GM19438 (cell line): ENCODE results near the gene NKX6-1.

Experiments used
- ATAC-seq: cut with Tn5 transposase; IDR thresholded peaks from one replicate; pipeline ENCODE4 v1.9.1; 2021; ENCODE audit warnings: low read depth; ENCODE audit not compliant: unreplicated experiment

NKX6-1 gene

DNA sequence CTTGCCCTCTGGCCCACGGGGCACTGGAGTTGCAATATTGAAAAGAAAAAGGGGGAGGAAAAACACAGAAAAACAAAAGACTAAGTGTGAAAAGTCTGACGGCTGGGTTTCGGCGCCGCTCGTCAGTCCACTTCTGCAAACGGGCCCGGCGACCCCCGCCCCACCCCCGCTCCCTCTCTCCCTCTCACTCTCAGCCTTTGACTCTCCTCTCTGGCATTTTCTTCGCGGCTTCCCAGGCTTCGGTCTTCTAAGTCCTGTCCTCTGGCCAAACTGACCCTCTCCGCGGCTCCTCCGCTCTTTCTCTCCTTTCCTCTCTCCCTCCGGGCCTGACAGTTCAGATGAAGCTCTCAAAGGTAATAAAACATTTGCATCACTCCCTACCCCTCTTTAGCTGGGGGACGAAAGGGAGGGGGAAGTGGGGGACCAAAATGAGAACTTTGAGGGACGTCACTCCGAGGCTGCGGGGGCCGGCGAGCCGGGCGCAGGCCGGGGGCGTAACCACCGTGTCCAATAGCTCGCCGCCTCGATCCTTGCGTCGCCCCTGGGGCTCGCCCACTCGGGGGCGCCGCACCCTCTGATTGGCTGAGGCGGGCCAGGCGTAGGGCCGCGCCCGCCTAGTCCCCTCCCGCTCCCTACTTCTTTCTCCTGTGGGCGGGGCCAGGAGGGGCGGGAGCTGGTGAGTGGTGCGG, at the start of gene NKX6-1:
TSS of gene NKX6-1 (minus strand) at position 358 of the 689 bp plus-strand sequence. CDS start 1,064 bp downstream, outside the sequence.
- ATAC-seq = no peak

DNA sequence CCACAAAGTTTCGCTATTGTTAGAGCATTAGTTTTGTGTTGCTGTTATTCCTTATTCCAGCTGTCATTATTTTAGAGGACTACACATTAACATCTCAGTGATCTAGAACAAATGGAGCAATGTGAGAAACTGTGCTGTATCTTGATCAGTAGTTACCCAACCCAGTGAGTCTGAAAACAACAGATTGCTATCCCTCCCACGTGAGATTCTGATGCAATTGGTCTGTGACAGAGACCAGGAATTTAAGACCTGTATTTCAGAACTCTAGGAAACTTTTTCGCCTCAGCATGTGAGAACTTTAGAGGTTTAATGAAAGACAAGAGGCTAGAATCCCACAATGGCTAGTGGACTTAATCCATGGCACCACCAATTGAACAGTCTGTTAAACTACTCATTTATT, 48.1 kb upstream of the NKX6-1 start:
- no peak for ATAC-seq

DNA sequence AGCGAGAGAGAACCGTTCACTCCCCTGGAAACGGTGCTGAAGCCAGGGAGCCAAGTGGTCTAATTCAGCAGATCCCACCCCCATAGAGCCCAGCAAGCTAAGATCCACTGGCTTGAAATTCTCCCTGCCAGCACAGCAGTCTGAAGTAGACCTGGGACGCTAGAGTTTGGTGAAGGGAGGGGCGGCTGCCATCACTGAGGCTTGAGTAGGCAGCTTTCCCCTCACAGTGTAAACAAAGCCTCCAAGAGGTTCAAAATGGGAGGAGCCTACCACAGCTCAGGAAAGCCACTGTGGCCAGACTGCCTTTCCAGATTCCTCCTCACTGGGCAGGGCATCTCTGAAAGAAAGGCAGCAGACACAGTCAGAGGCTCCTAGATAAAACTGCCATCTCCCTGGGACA, 46.0 kb upstream of the NKX6-1 start:
- no peak for ATAC-seq

DNA sequence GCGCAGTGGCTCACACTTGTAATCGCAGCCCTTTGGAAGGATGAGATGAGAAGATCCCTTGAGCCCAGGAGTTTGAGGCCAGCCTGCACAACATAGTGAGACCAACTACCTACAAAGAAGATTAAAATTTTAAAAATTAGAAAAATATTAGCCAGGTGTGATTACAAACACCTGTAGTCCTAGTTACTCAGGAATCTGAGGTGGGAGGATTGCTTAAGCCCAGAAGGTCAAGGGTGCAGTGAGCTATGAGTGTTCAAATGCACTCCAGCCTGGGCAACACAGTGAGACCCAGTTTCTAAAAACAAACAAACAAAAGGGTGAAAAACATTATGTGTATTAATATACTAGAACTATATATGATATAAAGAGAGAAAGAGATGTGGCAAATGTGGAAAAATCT, 36.8 kb upstream of the NKX6-1 start:
- ATAC-seq = no peak

DNA sequence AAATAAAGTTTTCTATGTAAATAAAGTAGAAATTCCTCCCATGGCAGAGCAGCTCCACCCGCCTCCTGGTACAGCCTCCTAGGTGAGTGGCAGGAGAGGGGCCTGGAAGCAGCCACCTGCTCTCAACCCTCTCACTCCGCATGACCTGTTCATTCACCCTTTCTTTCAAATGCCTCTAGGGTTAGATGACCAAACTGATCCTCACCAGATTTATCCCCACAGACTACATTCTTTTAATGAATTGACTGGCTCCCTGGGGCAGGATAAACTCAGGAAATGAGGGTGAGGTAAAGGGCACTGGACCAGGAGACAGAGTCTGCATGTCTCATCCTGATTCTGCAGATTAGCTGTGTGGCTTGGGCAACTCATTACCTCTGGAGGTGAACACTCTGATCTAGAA, 32.6 kb upstream of the NKX6-1 start:
- no peak for ATAC-seq

DNA sequence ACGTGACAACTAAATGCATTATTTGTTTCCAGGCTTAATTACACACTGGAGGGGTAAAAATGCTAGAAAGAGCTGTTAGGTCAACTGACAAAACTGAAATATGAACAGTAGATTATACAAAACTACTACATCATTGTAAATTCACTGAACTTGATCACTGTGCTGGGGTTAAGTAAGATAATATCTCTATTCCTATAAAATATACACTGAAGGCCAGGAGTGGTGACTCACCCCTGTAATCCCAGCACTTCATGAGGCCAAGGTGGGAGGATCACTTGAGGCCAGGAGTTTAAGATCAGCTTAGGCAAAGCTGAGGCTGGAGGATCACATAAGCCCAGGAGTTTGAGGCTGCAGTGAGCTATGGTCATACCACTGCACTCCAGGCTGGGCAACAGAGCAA, 31.8 kb upstream of the NKX6-1 start:
- no peak for ATAC-seq

DNA sequence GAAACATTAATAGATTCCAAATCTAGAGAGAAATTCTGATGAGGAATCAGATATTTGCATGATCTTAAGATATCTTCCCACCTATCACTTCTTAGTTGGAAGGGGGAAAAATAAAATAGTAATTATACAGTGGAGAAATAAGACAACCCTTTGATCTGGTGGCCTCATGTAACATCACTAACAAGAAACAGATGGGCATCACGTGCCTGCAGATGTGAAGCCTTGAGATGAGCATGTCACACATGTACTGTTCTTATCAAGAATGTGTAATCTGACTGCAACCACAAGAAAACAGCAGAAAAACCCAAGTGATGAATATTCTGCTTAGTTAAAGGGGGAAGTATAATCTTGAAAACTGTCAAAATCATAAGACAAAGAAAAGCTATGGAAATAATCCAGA, 31.4 kb upstream of the NKX6-1 start:
- ATAC-seq = no peak

DNA sequence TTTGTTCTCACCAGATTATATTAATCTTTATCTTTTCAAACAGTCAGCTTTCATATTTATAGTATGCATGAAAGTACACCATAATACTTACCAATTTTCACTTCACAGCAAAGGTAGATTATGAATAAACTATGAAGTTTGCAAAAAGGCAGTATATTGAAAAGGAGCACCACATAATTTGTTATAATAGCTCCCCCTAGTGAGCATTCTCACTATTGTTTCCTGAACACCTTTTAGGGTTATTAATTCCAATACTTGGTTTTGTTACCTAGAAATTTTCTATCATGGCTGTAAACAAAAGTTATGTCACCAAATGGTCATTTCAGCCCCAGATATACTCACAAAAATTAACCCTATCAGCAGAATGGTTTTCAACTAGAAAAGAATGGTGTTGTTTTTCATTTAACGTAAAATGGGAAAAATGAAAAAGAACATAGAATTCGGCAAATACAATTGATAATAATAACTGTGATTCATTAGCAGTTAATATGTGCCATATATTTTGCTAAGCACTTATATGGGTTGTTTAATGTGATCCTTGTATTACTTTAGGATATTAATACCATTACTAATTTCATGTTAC, 30.2 kb upstream of the NKX6-1 start:
- ATAC-seq = no peak

DNA sequence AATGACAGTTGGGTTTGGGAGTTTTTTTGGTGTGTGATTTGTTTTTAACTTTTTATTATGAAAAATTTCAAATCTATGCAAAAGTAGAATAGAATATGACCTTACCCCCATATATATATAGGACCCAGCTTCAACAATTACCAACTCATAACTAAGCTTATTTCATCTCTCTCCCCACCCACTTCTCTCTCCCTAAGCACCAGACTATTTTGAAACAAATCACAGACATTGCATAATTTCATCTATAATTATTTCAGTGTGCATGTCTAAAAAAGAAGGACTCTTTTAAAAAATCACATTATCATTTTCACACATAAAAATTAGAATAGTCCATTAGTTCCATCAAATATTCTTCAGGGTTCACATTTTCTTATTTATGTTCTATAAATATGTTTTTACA, 28.3 kb upstream of the NKX6-1 start:
- no peak for ATAC-seq

DNA sequence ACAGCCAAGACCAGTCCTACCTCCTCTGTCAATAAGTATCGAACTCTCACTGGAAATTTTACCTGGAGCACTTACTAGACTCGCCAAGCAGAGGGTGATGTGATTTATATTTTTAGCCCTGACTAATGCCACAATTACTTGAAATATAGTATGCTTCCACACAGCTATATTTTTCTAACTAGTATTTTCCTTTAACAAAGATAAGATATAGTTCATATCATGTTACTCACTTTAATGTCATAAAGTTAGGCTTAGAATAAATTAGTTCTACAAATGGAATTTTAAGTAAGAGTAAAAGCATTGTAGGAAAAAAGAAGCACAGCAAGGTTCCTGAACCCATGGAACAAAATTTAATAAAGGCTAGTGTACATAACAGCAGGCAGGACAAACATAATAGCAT, 16.0 kb upstream of the NKX6-1 start:
- no peak for ATAC-seq

DNA sequence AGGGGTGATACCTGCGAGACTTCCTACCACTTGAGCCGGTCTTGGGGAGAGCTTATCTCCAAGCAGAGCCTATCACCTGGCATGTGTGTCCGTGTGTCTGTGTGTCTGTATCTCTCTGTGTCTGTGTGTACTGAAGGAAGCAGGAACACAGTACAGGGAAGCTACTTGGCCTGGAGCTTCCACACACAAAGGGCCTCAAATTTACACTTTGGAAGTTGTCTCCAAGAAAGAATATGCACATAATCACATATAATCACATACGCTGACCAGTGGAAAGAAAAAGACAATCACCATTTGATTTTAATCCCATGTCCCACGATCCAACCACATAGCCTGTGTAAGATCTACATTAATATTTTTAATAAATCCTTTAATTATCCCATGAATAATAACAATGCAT, 13.2 kb upstream of the NKX6-1 start:
- no peak for ATAC-seq

DNA sequence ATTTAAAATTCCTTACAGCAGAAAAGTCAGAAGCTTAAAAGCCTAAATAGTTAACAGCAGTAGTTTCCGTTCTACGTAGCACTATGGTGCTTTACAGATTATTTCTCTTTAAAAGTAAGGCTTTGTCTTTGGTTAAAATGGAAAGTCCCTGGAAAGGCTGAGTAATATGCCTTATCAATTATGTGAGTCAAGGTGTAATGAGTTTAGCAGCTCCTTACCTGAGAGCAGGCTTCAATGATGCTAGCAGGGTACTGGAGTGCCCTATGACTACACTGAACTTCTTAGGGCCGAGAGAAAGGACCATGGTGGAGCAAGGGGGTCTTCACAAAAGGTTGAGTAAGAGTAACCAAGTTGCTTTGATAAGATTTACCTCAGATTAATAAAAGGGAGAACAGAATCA, 12.6 kb upstream of the NKX6-1 start:
- no peak for ATAC-seq

DNA sequence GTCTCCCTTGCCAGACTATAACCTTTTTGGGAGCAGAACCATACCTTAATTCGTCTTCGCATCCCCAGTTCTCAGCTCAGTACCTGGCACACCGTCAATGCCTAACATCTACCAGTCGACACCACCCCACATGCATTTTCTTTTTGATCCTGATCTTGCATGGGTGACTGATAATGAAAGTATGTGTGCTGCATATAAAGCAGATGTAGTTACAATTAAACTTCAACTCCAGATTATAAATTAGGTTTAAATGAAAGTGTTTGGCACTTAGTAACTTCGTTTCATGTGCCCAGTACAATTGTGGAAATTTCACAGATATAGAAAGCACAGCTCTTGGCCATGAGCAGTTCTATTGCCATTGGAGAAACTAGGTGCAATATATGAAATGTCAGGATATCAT, 8.8 kb upstream of the NKX6-1 start:
- ATAC-seq = no peak

DNA sequence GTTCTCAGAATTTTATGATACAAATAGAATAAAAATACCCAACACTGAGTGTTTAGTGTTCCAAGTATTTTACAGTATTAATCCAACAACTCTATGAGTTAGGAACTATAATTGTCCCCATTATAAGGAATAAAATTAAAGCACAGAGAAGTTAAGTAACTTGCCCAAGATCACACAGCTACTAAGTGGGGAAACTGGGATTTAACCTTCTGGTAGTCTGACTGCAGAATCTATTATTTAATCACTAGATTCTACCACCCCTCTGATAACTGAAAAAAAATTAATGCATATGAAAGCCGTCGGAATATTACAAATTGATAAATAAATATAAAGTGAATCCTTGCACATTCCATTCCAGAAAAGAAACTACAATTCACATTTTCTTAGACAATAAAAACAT, 5.7 kb upstream of the NKX6-1 start:
- no peak for ATAC-seq

DNA sequence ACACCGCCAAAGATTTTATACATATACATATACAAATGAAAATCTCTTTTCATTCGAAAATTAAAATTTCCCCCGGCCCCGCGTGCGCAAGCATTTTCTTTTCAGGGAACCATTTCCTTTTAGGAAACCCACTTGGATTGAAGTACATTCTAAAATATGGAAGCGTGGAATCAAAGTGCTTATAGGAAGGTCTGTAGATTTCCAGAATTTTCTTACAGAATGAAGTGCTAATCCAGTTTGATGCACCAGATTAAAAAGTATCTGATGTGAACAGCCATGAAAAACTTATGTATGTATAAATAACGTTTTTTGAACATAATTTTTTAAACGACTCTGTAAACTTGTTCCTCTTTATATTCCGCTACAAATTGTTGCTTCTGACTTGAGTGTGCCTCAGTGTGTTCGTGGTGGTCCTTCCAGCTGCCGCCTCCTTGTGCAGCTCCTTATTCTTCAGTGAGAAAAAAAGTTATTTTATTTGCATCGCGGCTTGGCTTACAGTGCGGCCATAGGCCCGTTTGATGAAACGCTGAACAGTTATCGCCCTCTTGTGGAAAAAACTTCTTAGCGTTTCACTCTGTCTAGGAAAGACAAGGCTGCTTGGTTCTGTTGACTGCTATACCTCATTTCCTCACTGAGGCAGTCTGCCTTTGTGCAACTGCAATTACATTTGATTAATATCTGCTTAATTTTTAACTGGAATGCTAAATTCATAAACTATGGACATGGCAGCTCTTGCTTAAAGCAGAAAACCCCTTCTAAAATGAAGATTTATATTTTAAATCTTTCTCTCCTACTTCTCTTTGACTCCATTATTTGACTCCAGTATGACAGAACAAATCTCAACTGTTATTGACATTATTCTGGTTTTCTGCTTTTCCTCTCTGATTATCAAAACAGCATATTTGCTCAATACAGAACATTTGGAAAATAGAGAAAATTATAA, 4.7 kb upstream of the NKX6-1 start:
- ATAC-seq = peak; percentile 75

DNA sequence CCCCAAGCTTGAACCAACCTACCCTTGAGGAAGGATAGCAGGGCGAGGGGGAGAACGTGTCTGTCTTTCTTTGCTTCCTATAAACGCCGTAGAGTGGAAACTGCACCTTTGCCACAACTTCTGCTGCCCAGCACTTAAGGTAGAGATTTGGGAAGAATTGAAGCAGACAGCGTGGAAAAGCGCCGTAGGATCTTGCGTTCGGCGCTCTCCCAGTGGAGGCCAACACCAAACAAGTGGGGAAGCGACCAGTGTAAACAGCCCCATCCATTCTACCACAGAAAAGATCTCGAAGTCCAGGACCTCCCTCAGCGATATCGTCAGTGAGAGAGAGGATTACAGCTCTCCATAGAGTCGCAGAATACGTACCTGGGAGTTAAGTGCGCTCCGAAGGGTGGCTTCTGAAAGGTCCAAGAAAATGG, 3.9 kb upstream of the NKX6-1 start:
- ATAC-seq = no peak

DNA sequence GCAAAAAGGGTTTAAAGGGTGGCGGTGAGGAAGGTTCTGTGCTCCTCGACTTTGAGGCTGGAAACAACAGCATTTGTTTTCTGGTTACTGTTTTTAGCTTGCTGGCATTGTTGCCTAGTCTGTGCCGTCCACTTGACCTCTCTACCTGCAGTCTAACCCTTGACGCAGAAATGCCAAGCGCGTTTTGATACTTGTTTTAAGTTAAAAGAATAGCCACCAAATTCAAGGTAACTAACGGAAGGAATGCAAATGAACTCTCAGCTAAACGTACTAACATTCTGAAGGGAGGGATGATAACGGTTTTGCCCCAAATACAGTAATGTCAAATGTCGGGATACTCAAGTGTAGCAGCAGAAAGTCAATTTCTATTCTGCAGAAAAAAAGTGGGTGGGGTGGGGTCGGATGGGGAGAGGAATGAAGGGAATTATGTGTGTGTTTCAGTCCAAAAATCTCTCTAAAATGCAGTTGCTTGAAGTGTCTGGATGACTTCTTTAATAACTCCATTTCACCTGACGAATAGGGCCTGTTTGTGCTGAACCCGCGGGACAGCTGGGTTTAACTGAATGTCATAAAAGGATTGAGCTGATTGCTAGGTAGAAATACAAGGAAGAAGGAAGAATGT, 3.4 kb upstream of the NKX6-1 start:
- ATAC-seq = no peak

DNA sequence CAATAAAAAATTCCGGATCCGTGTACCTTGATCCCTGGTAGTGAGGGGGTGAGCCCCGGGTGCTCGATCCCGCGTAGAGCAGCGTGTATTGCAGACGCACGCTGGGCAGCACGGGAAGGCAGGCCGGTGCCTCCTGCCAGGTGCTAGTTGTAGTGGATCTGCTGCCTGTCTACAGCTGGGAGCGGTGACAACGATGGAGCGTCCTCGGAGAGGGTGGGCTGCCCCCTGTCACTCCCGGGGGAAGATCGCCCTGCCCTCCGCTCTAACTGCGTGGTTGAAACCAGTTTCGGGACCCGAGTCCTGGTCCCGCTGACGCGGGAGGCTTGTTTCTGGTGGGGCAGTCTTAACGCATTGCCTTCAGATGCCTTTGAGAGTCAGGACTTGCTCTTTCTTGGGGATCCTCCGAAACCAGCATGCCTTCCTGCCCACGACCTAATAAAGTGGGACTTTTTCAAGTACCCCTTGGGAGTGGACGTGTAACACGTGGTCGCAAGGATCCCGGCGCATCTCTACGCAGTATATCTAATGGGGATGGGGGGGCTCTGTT, 2.7 kb upstream of the NKX6-1 start:
- ATAC-seq = no peak

DNA sequence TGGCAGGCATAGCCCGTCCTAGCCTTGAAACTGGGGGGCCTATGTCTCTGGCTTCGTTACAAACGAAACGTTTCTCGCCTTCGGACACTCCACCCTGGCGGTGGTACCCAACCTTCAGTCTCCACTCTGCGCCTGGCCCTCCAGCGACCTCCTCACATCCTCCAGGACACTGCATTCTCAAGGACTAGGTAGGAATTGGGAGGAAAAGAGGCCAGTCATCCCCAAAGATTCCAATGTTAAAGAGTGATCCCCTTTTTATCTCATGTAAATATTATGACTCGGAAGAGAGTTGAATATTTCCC, 2.1 kb upstream of the NKX6-1 start:
- no peak for ATAC-seq

DNA sequence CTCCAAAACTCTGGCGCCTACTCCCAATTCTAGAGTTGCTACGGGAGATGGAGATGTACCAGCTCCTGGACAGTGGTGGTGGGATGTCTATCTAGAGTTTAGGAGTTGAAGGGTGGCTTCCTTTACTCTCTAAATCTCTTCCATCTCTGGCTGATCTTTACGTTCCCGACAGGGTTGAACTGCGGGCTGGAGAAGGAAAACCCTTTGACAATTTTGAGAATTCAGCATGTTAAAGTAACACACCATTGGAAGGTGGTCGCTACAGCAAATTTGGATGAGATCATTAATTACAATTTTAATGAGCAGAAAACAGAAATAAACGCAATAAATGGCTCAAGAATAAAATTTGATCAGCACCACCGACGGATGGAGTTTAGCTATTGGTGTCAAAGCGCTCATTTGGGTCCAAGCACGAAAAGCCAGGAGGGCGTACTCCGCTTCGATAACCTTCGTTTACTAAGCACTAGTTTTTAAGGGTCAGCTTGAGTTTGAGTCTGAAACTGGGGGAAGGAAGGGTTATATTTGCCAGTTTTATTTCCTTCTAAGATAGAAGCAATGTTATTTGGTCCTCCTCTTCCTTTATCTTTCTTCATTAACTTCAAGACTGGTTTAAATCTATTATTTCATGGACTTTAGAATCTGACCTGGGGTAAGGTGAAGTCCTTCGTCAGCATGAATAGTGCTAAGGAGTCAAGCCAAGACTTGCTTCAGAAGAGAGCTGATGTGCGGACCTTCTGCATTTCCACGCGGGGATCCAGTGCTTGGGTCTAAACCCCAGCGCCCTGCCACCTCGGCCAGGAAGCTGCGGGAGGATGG, 1.5 kb upstream of the NKX6-1 start:
- ATAC-seq = no peak
